ENCODE data around the gene LTK.
"Not testable (repeated sequence)": the region's sequence is repeated elsewhere in the genome, so short reads cannot be mapped to it uniquely, and the experiment has no call there.

Gene LTK

GRCh38 chr15:41474941-41475340 lies 38.7 kb downstream of the LTK start:
- no peak for DNase-seq (ENCODE audit: low read depth)

GRCh38 chr15:41474436-41474835 lies 39.2 kb downstream of the LTK start:
- DNase-seq (ENCODE audit: low read depth) = no peak

GRCh38 chr15:41473418-41473817 lies 40.2 kb downstream of the LTK start:
- no peak for DNase-seq (ENCODE audit: low read depth)

GRCh38 chr15:41469644-41470043 lies 44.0 kb downstream of the LTK start:
- DNase-seq (ENCODE audit: low read depth) = not testable (repeated sequence)

GRCh38 chr15:41466711-41467110 lies 46.9 kb downstream of the LTK start:
- DNase-seq (ENCODE audit: low read depth) = no peak

GRCh38 chr15:41465822-41466421 lies 47.7 kb downstream of the LTK start:
- peak; percentile 23 for DNase-seq (ENCODE audit: low read depth)

GRCh38 chr15:41464889-41465580 lies 48.6 kb downstream of the LTK start:
- no peak for DNase-seq (ENCODE audit: low read depth)

GRCh38 chr15:41462084-41462795 lies 51.4 kb downstream of the LTK start:
- no peak for DNase-seq (ENCODE audit: low read depth)
